ENCODE results near the gene ZNF160.

ZNF160 gene

GRCh38 chr19:53091413-53092254 is 11.6 kb downstream of the ZNF160 start:
- DNase-seq (ENCODE audit: low read depth, low spot score) = no peak
- no peak for TF ChIP-seq CTCF (IDR thresholded peaks at IDR 0.05; ENCODE audit: low read depth, low read length)
- in situ Hi-C loops (cut with HindIII; ENCODE audit: low sequenced_read_pairs) = no loop called here

GRCh38 chr19:53088091-53088490 is 15.1 kb downstream of the ZNF160 start:
- H3K4me3 ChIP-seq (ENCODE audit: low read depth, low read length) = no peak overlapping the region
- no peak for TF ChIP-seq CTCF (IDR thresholded peaks at IDR 0.05; ENCODE audit: low read depth, low read length)
- no peak for DNase-seq (ENCODE audit: low read depth, low spot score)
- in situ Hi-C loops (cut with HindIII; ENCODE audit: low sequenced_read_pairs) = no loop called here

More at GRCh38 chr19:53091413-53092254, 11.6 kb downstream of the ZNF160 start:
- H3K4me3 ChIP-seq (ENCODE audit: low read depth, low read length) = no peak overlapping the region

- no peak overlapping the region for H3K4me3 ChIP-seq (ENCODE audit: low read depth, low read length)
- in situ Hi-C loops (cut with HindIII; ENCODE audit: low sequenced_read_pairs) = no loop called here
- TF ChIP-seq CTCF (IDR thresholded peaks at IDR 0.05; ENCODE audit: low read depth, low read length) = no peak
- peak; percentile 25 for DNase-seq (ENCODE audit: low read depth, low spot score)
These were observed 16.3 kb downstream of the ZNF160 start for GRCh38 chr19:53086949-53087348.

GRCh38 chr19:53085496-53085895 is 17.7 kb downstream of the ZNF160 start:
- TF ChIP-seq CTCF (IDR thresholded peaks at IDR 0.05; ENCODE audit: low read depth, low read length) = no peak
- DNase-seq (ENCODE audit: low read depth, low spot score) = no peak
- in situ Hi-C loops (cut with HindIII; ENCODE audit: low sequenced_read_pairs) = no loop called here
- no peak overlapping the region for H3K4me3 ChIP-seq (ENCODE audit: low read depth, low read length)

- in situ Hi-C loops (cut with HindIII; ENCODE audit: low sequenced_read_pairs) = no loop called here
- no peak overlapping the region for H3K4me3 ChIP-seq (ENCODE audit: low read depth, low read length)
- TF ChIP-seq CTCF (IDR thresholded peaks at IDR 0.05; ENCODE audit: low read depth, low read length) = no peak
- no peak for DNase-seq (ENCODE audit: low read depth, low spot score)
These were observed 20.3 kb downstream of the ZNF160 start for GRCh38 chr19:53082929-53083328.

- no peak for TF ChIP-seq CTCF (IDR thresholded peaks at IDR 0.05; ENCODE audit: low read depth, low read length)
- no peak for DNase-seq (ENCODE audit: low read depth, low spot score)
- no peak overlapping the region for H3K4me3 ChIP-seq (ENCODE audit: low read depth, low read length)
- in situ Hi-C loops (cut with HindIII; ENCODE audit: low sequenced_read_pairs) = no loop called here
These were observed 23.8 kb downstream of the ZNF160 start for GRCh38 chr19:53079313-53079924.
